ENCODE results near the gene AMIGO1. TPM values are rescaled to one million over a fixed set of nuclear protein-coding genes. Genes with fewer than 3 reads are reported as not detected.
A peak's percentile ranks its signal among the peaks of the same experiment; 100 is the strongest.

The AMIGO1 gene
- total RNA-seq, 1 donor from 2014 or later = 8.4 TPM

DNA sequence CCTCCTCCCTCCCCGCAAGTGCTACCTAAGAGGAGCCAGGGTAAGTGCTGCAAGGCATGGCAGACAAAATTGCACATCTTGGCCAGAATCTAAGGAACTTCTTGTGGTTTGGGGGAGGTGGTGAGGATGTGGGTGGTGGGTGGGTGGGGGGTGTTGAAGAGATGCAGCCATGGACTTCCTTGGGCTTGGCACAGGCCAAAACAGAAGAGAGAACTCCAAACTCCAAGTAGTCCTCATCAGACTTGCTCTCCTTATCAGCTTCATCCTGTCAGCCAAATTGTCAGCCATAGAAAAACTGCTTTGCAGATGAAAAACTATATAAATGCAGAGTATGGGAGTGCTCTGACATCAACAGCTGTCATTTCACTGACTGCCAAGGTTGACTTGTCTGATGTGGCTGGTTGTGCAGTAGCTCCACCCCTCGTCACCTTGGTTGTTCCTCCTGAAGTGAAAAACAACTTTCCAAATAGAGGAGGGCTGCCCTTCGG is 7.1 kb downstream of the AMIGO1 start:
- Histone ChIP-seq H3K9ac (ENCODE audit: low read depth in 1 of 3, low read length in 3 of 3) (no peak overlapping the region), H3K9me3 (ENCODE audit: control insufficient read depth in 3 of 3, low read length in 3 of 3) (no peaks in the 10 kb centered on the region), H3K27ac (ENCODE audit: low read depth, low read length) (no peak overlapping the region), H3K27me3 (ENCODE audit: control insufficient read depth in 3 of 3, insufficient read depth in 3 of 3, low read length in 3 of 3) (no peaks in the 10 kb centered on the region), H3K36me3 (ENCODE audit: control insufficient read depth in 3 of 3, insufficient read depth in 3 of 3, low read length in 3 of 3) (peaks cover 25 to 51% (median 31%) of the 10 kb centered on the region in 3 donors), H3K4me3 (ENCODE audit: low read length in 3 of 3) (no peak overlapping the region), H3K4me1 (ENCODE audit: control insufficient read depth in 3 of 3, insufficient read depth in 3 of 3, low read length in 3 of 3) (peaks cover 20 to 65% (median 35%) of the 10 kb centered on the region in 3 donors)

DNA sequence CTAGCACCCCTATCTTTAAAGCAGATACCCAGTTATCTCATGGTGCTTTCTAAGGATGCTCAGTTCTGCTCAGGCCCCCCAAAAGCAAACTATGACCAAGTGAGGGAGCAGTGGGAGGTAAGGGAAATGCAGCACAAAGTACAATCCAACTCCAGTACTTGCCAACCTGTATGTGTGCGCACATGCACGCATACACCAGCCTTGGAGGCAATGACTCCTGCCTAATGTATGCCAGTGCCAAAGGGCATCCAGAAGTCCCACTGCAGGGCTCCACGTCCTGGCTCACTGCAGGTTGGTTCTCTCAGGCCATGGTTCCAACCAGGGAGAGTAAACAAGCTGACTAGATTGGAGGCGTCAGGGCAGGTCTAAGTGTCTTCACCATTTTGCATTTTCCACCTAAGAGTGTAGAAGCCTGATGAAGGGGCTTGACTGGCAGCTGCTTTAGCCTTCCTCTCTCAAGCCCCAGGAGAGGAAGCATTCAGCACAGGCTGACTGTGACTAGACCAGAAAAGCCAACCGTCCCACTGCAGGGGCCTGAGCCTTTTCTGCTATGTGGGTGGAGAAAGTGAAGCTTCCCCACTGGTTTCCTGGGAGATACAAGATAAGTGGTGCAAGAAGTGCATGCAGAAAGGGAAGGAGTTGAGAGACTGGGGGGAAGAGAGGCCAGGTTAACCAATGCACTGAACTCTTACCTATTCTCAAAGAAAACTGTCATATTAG is 7.7 kb downstream of the AMIGO1 start:
- H3K9me3 ChIP-seq (ENCODE audit: control insufficient read depth in 3 of 3, low read length in 3 of 3) = no peaks in the 10 kb centered on the region
- H3K9ac ChIP-seq (ENCODE audit: low read depth in 1 of 3, low read length in 3 of 3) = no peak overlapping the region
- no peak overlapping the region for H3K4me3 ChIP-seq (ENCODE audit: low read length in 3 of 3)
- H3K27me3 ChIP-seq (ENCODE audit: control insufficient read depth in 3 of 3, insufficient read depth in 3 of 3, low read length in 3 of 3) = no peaks in the 10 kb centered on the region
- peaks cover 14 to 59% (median 31%) of the 10 kb centered on the region in 3 donors for H3K4me1 ChIP-seq (ENCODE audit: control insufficient read depth in 3 of 3, insufficient read depth in 3 of 3, low read length in 3 of 3)
- H3K36me3 ChIP-seq (ENCODE audit: control insufficient read depth in 3 of 3, insufficient read depth in 3 of 3, low read length in 3 of 3) = peaks cover 23 to 49% (median 29%) of the 10 kb centered on the region in 3 donors
- no peak overlapping the region for H3K27ac ChIP-seq (ENCODE audit: low read depth, low read length)

DNA sequence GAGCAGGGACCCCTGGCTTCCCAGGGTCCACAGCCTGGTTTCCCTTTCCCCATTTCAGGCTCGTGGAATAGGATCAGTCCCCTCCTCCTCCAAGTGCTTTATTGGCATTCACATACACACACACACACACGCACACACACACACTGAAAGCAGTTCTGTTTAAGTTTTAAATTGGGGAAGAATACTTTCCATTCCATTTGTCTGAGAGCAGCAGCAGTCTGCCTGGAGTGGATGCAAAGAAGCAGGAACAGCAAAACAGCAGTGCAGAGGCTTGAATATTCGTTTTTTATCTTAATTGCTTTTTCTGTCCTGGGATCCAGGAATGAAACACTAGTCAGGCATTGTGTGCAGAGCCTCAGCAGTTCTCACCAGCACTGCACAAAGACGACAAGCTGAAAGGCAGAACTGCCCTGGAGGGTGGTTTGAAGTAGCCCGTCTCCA is 8.6 kb downstream of the AMIGO1 start:
- Histone ChIP-seq H3K27me3 (ENCODE audit: control insufficient read depth in 3 of 3, insufficient read depth in 3 of 3, low read length in 3 of 3) (no peaks in the 10 kb centered on the region), H3K9ac (ENCODE audit: low read depth in 1 of 3, low read length in 3 of 3) (no peak overlapping the region), H3K36me3 (ENCODE audit: control insufficient read depth in 3 of 3, insufficient read depth in 3 of 3, low read length in 3 of 3) (peaks cover 26 to 53% (median 37%) of the 10 kb centered on the region in 3 donors), H3K4me3 (ENCODE audit: low read length in 3 of 3) (no peak overlapping the region), H3K27ac (ENCODE audit: low read depth, low read length) (no peak overlapping the region), H3K9me3 (ENCODE audit: control insufficient read depth in 3 of 3, low read length in 3 of 3) (no peaks in the 10 kb centered on the region), H3K4me1 (ENCODE audit: control insufficient read depth in 3 of 3, insufficient read depth in 3 of 3, low read length in 3 of 3) (peaks cover 9 to 51% (median 23%) of the 10 kb centered on the region in 3 donors)

DNA sequence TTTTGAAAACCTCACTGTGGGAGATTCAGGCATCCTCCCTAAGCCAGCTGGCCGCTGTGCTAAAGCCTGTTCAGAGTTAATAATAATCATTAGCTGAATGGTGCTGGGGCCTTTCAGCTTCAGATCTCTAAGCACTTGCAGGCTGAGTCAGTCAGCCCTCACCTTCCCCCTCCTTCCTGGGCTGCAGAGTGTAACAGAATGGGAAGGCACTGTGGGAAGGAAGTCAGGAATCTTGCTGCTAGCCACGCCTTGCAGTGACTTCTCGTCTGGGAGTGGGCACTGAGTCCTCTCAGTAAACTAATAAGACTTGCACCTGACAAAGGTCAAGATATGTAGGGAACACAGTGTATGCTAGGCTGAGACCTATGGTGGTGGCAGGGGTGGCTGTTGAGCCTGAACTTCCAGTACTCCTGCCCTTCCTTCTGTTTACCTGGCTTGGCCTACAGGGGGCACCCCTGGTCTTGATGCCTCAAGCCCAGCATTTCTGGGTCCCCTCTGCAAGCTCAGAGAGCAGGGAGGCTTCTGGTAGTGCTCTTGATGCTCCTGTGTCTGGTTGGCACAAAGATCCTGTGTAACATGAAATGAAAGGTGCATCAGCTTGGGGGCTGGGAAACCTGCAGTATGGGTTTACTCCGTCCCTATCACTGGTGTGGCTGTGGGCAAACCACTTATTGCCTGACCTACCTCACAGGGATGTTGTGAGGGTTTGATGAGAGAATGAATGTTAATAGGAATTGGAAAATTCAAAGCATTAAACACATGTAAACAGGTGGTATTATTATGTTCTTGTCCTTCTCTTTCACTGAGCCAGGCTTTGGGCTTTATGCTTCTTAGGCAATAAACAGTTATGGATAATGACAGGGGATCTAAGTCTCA is 9.6 kb downstream of the AMIGO1 start:
- peaks cover 13 to 44% (median 19%) of the 10 kb centered on the region in 3 donors for H3K4me1 ChIP-seq (ENCODE audit: control insufficient read depth in 3 of 3, insufficient read depth in 3 of 3, low read length in 3 of 3)
- H3K9ac ChIP-seq (ENCODE audit: low read depth in 1 of 3, low read length in 3 of 3) = no peak overlapping the region
- peaks cover 31 to 55% (median 45%) of the 10 kb centered on the region in 3 donors for H3K36me3 ChIP-seq (ENCODE audit: control insufficient read depth in 3 of 3, insufficient read depth in 3 of 3, low read length in 3 of 3)
- H3K27me3 ChIP-seq (ENCODE audit: control insufficient read depth in 3 of 3, insufficient read depth in 3 of 3, low read length in 3 of 3) = no peaks in the 10 kb centered on the region
- H3K4me3 ChIP-seq (ENCODE audit: low read length in 3 of 3) = no peak overlapping the region
- no peaks in the 10 kb centered on the region for H3K9me3 ChIP-seq (ENCODE audit: control insufficient read depth in 3 of 3, low read length in 3 of 3)
- H3K27ac ChIP-seq (ENCODE audit: low read depth, low read length) = no peak overlapping the region

DNA sequence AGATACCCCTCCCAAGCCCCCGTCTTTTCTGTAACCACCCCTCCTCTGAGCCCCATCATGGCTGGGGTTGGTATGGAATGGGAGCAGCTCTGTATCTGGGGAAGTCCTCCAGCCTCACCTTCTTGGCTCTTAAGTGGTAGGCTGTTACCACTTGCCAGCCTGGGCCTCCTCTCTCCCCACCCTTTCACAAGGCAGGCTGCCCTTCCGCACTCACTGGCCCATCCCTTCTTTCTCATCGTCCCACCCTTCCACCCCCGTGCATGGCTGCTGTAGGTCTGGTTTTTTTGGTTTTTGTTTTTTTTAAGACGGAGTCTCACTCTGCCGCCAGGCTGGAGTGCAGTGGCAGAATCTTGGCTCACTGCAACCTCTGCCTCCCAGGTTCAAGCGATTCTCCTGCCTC is 10.4 kb downstream of the AMIGO1 start:
- H3K27me3 ChIP-seq (ENCODE audit: control insufficient read depth in 3 of 3, insufficient read depth in 3 of 3, low read length in 3 of 3) = no peaks in the 10 kb centered on the region
- H3K36me3 ChIP-seq (ENCODE audit: control insufficient read depth in 3 of 3, insufficient read depth in 3 of 3, low read length in 3 of 3) = peaks cover 31 to 55% (median 45%) of the 10 kb centered on the region in 3 donors
- no peak overlapping the region for H3K4me3 ChIP-seq (ENCODE audit: low read length in 3 of 3)
- H3K9me3 ChIP-seq (ENCODE audit: control insufficient read depth in 3 of 3, low read length in 3 of 3) = no peaks in the 10 kb centered on the region
- peak overlapping the region in 1 of 3 donors; percentile 16 for H3K9ac ChIP-seq (ENCODE audit: low read depth in 1 of 3, low read length in 3 of 3)
- peak overlapping the region; percentile 5 for H3K27ac ChIP-seq (ENCODE audit: low read depth, low read length)
- peaks cover 21 to 52% (median 22%) of the 10 kb centered on the region in 3 donors for H3K4me1 ChIP-seq (ENCODE audit: control insufficient read depth in 3 of 3, insufficient read depth in 3 of 3, low read length in 3 of 3)

DNA sequence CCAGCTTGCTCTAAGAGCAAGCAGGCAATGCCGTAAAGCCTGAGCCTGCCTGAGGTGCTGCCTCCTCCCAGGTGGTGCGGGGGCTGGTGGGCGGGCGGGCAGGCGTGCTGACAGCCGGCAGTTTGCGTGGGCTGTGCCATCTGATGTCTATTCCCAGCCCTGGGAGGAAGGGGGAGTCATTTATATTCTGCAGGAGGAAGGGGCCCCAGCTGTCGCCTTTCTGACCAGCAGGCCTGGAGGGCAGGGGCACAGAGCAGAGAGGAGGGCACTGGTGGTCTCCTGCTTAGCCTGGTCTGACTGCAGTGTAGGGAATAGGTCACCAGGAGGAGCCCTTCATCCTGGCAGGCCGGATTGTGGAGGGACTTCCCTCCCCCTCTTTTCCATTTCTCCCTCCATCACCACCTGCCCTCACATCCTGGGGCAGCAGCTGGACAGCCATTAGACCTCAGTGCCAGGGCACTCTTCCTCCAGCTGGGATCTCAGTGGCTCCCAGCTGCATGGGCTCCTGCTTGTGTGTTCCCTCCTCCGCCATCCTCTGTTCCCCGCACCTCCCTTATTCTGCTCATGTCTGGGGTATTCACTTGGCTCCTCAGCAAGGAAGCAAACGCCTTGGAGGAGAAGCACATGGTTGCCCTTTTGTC is 11.2 kb downstream of the AMIGO1 start:
- Histone ChIP-seq H3K27ac (ENCODE audit: low read depth, low read length) (no peak overlapping the region), H3K4me1 (ENCODE audit: control insufficient read depth in 3 of 3, insufficient read depth in 3 of 3, low read length in 3 of 3) (peaks cover 26 to 58% (median 27%) of the 10 kb centered on the region in 3 donors), H3K36me3 (ENCODE audit: control insufficient read depth in 3 of 3, insufficient read depth in 3 of 3, low read length in 3 of 3) (peaks cover 31 to 52% (median 46%) of the 10 kb centered on the region in 3 donors), H3K9ac (ENCODE audit: low read depth in 1 of 3, low read length in 3 of 3) (peak overlapping the region in 1 of 3 donors; percentile 8), H3K4me3 (ENCODE audit: low read length in 3 of 3) (no peak overlapping the region), H3K9me3 (ENCODE audit: control insufficient read depth in 3 of 3, low read length in 3 of 3) (no peaks in the 10 kb centered on the region), H3K27me3 (ENCODE audit: control insufficient read depth in 3 of 3, insufficient read depth in 3 of 3, low read length in 3 of 3) (no peaks in the 10 kb centered on the region)

DNA sequence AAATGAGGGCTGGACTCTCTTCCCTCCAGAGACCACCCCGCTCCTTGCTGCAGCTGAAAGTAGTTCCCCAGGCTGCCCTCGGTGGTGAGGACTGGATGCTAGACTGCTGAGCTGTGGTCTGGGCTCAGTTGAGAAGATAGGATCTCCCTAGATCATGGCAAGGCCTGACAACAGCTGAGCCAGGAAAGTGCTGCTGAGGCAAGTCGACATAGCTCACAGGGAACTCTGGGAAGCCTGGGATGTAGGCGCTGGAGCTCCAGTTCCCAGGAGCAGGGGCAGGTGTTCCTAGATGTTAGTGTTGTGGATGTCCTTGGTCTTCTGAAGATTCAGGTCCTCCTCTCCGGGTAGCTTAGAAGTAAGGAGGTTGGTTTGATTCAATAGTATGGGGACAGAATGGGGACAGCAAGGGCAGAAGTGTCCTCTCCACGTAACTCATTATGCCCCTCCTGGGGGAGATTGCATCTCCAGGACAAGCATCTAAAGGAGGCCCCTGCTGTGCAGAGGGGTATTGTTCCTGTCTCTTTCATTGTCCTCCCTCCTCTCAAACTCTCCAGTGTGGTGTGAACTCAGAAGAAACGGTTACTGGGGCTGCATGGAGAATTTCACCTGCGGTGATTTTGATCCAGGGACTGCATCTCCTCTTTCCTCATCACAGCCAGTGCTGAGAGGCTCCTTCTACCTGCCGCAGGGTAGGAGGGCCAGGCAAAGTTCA is 11.9 kb downstream of the AMIGO1 start:
- Histone ChIP-seq H3K27ac (ENCODE audit: low read depth, low read length) (no peak overlapping the region), H3K9me3 (ENCODE audit: control insufficient read depth in 3 of 3, low read length in 3 of 3) (no peaks in the 10 kb centered on the region), H3K4me3 (ENCODE audit: low read length in 3 of 3) (no peak overlapping the region), H3K4me1 (ENCODE audit: control insufficient read depth in 3 of 3, insufficient read depth in 3 of 3, low read length in 3 of 3) (peaks cover 30 to 62% (median 31%) of the 10 kb centered on the region in 3 donors), H3K9ac (ENCODE audit: low read depth in 1 of 3, low read length in 3 of 3) (peak overlapping the region in 1 of 3 donors; percentile 16), H3K27me3 (ENCODE audit: control insufficient read depth in 3 of 3, insufficient read depth in 3 of 3, low read length in 3 of 3) (no peaks in the 10 kb centered on the region), H3K36me3 (ENCODE audit: control insufficient read depth in 3 of 3, insufficient read depth in 3 of 3, low read length in 3 of 3) (peaks cover 31 to 49% (median 49%) of the 10 kb centered on the region in 3 donors)

DNA sequence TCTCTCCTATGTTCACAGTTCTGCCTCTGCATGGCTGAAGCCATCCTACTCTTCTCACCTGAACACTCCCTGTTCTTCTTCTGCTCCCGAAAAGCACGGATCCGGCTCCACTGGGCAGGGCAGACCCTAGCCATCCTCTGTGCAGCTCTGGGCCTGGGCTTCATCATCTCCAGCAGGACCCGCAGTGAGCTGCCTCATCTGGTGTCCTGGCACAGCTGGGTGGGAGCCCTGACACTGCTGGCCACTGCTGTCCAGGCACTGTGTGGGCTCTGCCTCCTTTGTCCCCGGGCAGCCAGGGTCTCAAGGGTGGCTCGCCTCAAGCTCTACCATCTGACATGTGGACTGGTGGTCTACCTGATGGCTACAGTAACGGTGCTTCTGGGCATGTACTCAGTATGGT is 13.8 kb downstream of the AMIGO1 start:
- Histone ChIP-seq H3K9me3 (ENCODE audit: control insufficient read depth in 3 of 3, low read length in 3 of 3) (no peaks in the 10 kb centered on the region), H3K27ac (ENCODE audit: low read depth, low read length) (no peak overlapping the region), H3K36me3 (ENCODE audit: control insufficient read depth in 3 of 3, insufficient read depth in 3 of 3, low read length in 3 of 3) (peaks cover 40 to 52% (median 48%) of the 10 kb centered on the region in 3 donors), H3K9ac (ENCODE audit: low read depth in 1 of 3, low read length in 3 of 3) (no peak overlapping the region), H3K27me3 (ENCODE audit: control insufficient read depth in 3 of 3, insufficient read depth in 3 of 3, low read length in 3 of 3) (no peaks in the 10 kb centered on the region), H3K4me1 (ENCODE audit: control insufficient read depth in 3 of 3, insufficient read depth in 3 of 3, low read length in 3 of 3) (peaks cover 35 to 61% (median 35%) of the 10 kb centered on the region in 3 donors), H3K4me3 (ENCODE audit: low read length in 3 of 3) (no peak overlapping the region)
